Endodermal cell (in vitro differentiated cells): ENCODE data around the gene AGAP3. TPM values are rescaled to one million over a fixed set of nuclear protein-coding genes. Genes with fewer than 3 reads are reported as not detected.

Source experiments
- DNase-seq: peaks from one replicate; pipeline ENCODE4 v3.0.0-alpha.2; 2017
- H3K27ac ChIP-seq: 2 replicates; pipeline ENCODE4 v1.5.1; 2013; ENCODE audit warnings: mild to moderate bottlenecking, low read depth, low read length, moderate library complexity
- H3K27me3 ChIP-seq: 2 replicates; pipeline ENCODE4 v1.6.1; 2013; ENCODE audit warnings: mild to moderate bottlenecking, low read length, moderate library complexity; ENCODE audit not compliant: insufficient read depth, control insufficient read depth, poor library complexity, severe bottlenecking
- H3K36me3 ChIP-seq: 2 replicates; pipeline ENCODE4 v1.7.0; 2013; ENCODE audit warnings: mild to moderate bottlenecking, low read length, moderate library complexity; ENCODE audit not compliant: control insufficient read depth, insufficient read depth
- H3K4me1 ChIP-seq: one replicate; pipeline ENCODE4 v1.7.0; 2013; ENCODE audit warnings: low read length; ENCODE audit not compliant: control insufficient read depth, insufficient read depth
- H3K4me3 ChIP-seq: 2 replicates; pipeline ENCODE4 v1.5.1; 2013; ENCODE audit warnings: mild to moderate bottlenecking, low read length, moderate library complexity
- H3K9ac ChIP-seq: 2 replicates; pipeline ENCODE4 v1.6.1; 2013; ENCODE audit warnings: mild to moderate bottlenecking, low read length, moderate library complexity; ENCODE audit not compliant: poor library complexity, severe bottlenecking; ENCODE audit errors: extremely low read depth
- H3K9me3 ChIP-seq: 2 replicates; pipeline ENCODE4 v1.6.1; 2013; ENCODE audit warnings: mild to moderate bottlenecking, low read length, moderate library complexity; ENCODE audit not compliant: control insufficient read depth
- H3K27ac Mint-ChIP-seq: 2 replicates; pipeline ENCODE4 v1.8.0; 2020; ENCODE audit warnings: mixed read lengths
- H3K27me3 Mint-ChIP-seq: 2 replicates; pipeline ENCODE4 v1.8.0; 2021; ENCODE audit warnings: mild to moderate bottlenecking, mixed read lengths; ENCODE audit not compliant: insufficient read depth
- H3K36me3 Mint-ChIP-seq: 2 replicates; pipeline ENCODE4 v1.8.0; 2020; ENCODE audit warnings: low read depth, mixed read lengths
- H3K4me1 Mint-ChIP-seq: 2 replicates; pipeline ENCODE4 v1.8.0; 2020; ENCODE audit warnings: mixed read lengths
- H3K4me3 Mint-ChIP-seq: 2 replicates; pipeline ENCODE4 v1.8.0; 2020; ENCODE audit warnings: mild to moderate bottlenecking, moderate library complexity, mixed read lengths
- H3K9me3 Mint-ChIP-seq: 2 replicates; pipeline ENCODE4 v1.8.0; 2020; ENCODE audit warnings: mild to moderate bottlenecking, mixed read lengths
- CTCF ChIP-seq: fragments of 200-600 bp; sonication (generic); conservative IDR thresholded peaks from 2 replicates; pipeline ENCODE4 v1.5.0; 2021; ENCODE audit warnings: antibody characterized with exemption, mild to moderate bottlenecking
- WGBS, 2 experiments: methylation state at CpG; one replicate each; pipeline versions ENCODE4 v1.1.5 to v1.1.7; 2013; ENCODE audit warnings: missing lambda C conversion rate in 2 of 2, mixed read lengths in 1 of 2; ENCODE audit not compliant: insufficient coverage in 1 of 2, insufficient read length in 1 of 2; 5-methylcytosine and 5-hydroxymethylcytosine counted together
- total RNA-seq, 2 donors: library from RNA; stranded (reverse); fragmentation: NEBNext Ultra II Directional in 1 of 2; extraction: Animal tissue kit (Norgen Biotek cat#: 25700) in 1 of 2; gene quantifications; 2 replicates in 1 of 2; 3 replicates in 1 of 2; pipeline ENCODE4 v1.2.1, GENCODE V29; 2021

The AGAP3 gene
- total RNA-seq, 2 donors from 2014 or later, result 113 to 116 TPM

- Histone ChIP-seq H3K36me3 (peaks cover 4% of the 10 kb centered on the region), H3K4me3 (peak overlapping the region; percentile 93), H3K4me1 (peaks cover 20% of the 10 kb centered on the region), H3K9ac (peak overlapping the region; percentile 20), H3K9me3 (no peaks in the 10 kb centered on the region), H3K27ac (peak overlapping the region; percentile 55), H3K27me3 (peaks cover 6% of the 10 kb centered on the region)
- Mint-ChIP-seq H3K27me3 (peaks cover 1% of the 10 kb centered on the region), H3K36me3 (peaks cover 7% of the 10 kb centered on the region), H3K4me3 (peak overlapping the region; percentile 76), H3K27ac (peak overlapping the region; percentile 72), H3K9me3 (no peaks in the 10 kb centered on the region), H3K4me1 (peaks cover 31% of the 10 kb centered on the region)
- no peak for TF ChIP-seq CTCF
- peak; percentile 61 for DNase-seq
- 36 to 45% methylated on average over 33 to 64 of the region's 64 CpGs for WGBS, 2 experiments
Observed at GRCh38 chr7:151081170-151082101, 4.8 kb upstream of the AGAP3 start.

- WGBS, 2 experiments, result 71 to 80% methylated on average over 25 to 42 of the region's 42 CpGs
- H3K9ac ChIP-seq, result peak overlapping the region; percentile 59
- H3K4me1 Mint-ChIP-seq, result peaks cover 31% of the 10 kb centered on the region
- peaks cover 6% of the 10 kb centered on the region for H3K27me3 ChIP-seq
- TF ChIP-seq CTCF, result no peak
- peaks cover 1% of the 10 kb centered on the region for H3K27me3 Mint-ChIP-seq
- H3K4me3 ChIP-seq, result peak overlapping the region; percentile 93
- H3K9me3 ChIP-seq, result no peaks in the 10 kb centered on the region
- no peaks in the 10 kb centered on the region for H3K9me3 Mint-ChIP-seq
- H3K27ac ChIP-seq, result no peak overlapping the region
- peak overlapping the region; percentile 76 for H3K4me3 Mint-ChIP-seq
- no peak for DNase-seq
- peaks cover 6% of the 10 kb centered on the region for H3K36me3 Mint-ChIP-seq
- H3K36me3 ChIP-seq, result no peaks in the 10 kb centered on the region
- peaks cover 20% of the 10 kb centered on the region for H3K4me1 ChIP-seq
- H3K27ac Mint-ChIP-seq, result peak overlapping the region; percentile 64
Observed at GRCh38 chr7:151082141-151083070, 3.9 kb upstream of the AGAP3 start.

- peaks cover 6% of the 10 kb centered on the region for H3K36me3 Mint-ChIP-seq
- 1% methylated on average over 24 to 69 of the region's 69 CpGs for WGBS, 2 experiments
- H3K4me1 ChIP-seq, result peaks cover 21% of the 10 kb centered on the region
- peak; percentile 86 for DNase-seq
- no peaks in the 10 kb centered on the region for H3K36me3 ChIP-seq
- peak within 1 kb of the TSS; percentile 59 for H3K9ac ChIP-seq
- peaks cover 32% of the 10 kb centered on the region for H3K4me1 Mint-ChIP-seq
- H3K27ac Mint-ChIP-seq, result peak within 1 kb of the TSS; percentile 64
- no peak within 1 kb of the TSS for H3K27ac ChIP-seq
- H3K9me3 Mint-ChIP-seq, result no peaks in the 10 kb centered on the region
- H3K4me3 Mint-ChIP-seq, result peak within 1 kb of the TSS; percentile 76
- H3K4me3 ChIP-seq, result peak within 1 kb of the TSS; percentile 87
- H3K27me3 ChIP-seq, result peaks cover 6% of the 10 kb centered on the region
- no peaks in the 10 kb centered on the region for H3K9me3 ChIP-seq
- peaks cover 1% of the 10 kb centered on the region for H3K27me3 Mint-ChIP-seq
- TF ChIP-seq CTCF, result no peak
Observed at GRCh38 chr7:151083071-151083823, 3.0 kb upstream of the AGAP3 start, which contains the start of gene TMUB1. Gene TMUB1 (minus strand): TSS chr7:151083493. CDS start chr7:151082563, 930 bp downstream.
